PFSK-1 (cell line): ENCODE data around the gene PKD1L1.

ENCODE experiments used
- FOXP2 ChIP-seq: optimal IDR thresholded peaks from 2 replicates; pipeline ENCODE3; 2011; ENCODE audit warnings: borderline replicate concordance, control low read depth, inconsistent platforms; ENCODE audit not compliant: insufficient read depth; ENCODE audit errors: extremely low read length, extremely low read depth
- POLR2AphosphoS5 ChIP-seq: IDR thresholded peaks from 2 replicates; pipeline ENCODE4 v1.6.1; 2012; ENCODE audit warnings: low read depth, mild to moderate bottlenecking, control low read depth, low read length, moderate library complexity
- REST ChIP-seq, 2 experiments: IDR thresholded peaks; 2 replicates each; pipeline versions ENCODE4 v1.6.1 to v1.8.0; 2011 to 2012; ENCODE audit warnings: low read depth in 2 of 2, low read length in 2 of 2, control low read depth in 1 of 2, inconsistent platforms in 1 of 2, mild to moderate bottlenecking in 1 of 2, moderate library complexity in 1 of 2; ENCODE audit not compliant: insufficient read depth in 1 of 2
- SIN3A ChIP-seq: IDR thresholded peaks from 2 replicates; pipeline ENCODE4 v1.6.1; 2012; ENCODE audit warnings: mild to moderate bottlenecking, low read length, moderate library complexity, borderline replicate concordance; ENCODE audit not compliant: insufficient read depth

- TF ChIP-seq POLR2AphosphoS5 = no peak
- TF ChIP-seq SIN3A = no peak
- TF ChIP-seq REST (IDR thresholded peaks at IDR 0.05; ENCODE audit: insufficient read depth in 1 of 2, low read depth in 2 of 2, low read length in 2 of 2) = no peak
- no peak for TF ChIP-seq FOXP2
Measured at GRCh38 chr7:47939425-47940036, 8.7 kb downstream of the PKD1L1 start.
